GM10266 (cell line): Measurements from ENCODE around the gene PPIP5K1.
"Not testable (repeated sequence)": the region's sequence is repeated elsewhere in the genome, so short reads cannot be mapped to it uniquely, and the experiment has no call there.

Experiments used
- DNase-seq: peaks from one replicate; pipeline ENCODE4 v3.0.0; 2012; ENCODE audit errors: extremely low spot score
- TF ChIP-seq, protein P1 (sequence below): IDR thresholded peaks from 2 replicates; pipeline ENCODE4 v1.5.1; 2012; ENCODE audit warnings: mild to moderate bottlenecking, low read depth; ENCODE audit not compliant: control insufficient read depth, insufficient read depth; ENCODE audit errors: missing control alignments

PPIP5K1 gene

GRCh38 chr15:43589778-43590466, at the start of gene PPIP5K1:
PPIP5K1 (minus strand) TSS chr15:43590208; CDS start chr15:43584504, 5,704 bp downstream.
- not testable (repeated sequence) for DNase-seq

DNA sequence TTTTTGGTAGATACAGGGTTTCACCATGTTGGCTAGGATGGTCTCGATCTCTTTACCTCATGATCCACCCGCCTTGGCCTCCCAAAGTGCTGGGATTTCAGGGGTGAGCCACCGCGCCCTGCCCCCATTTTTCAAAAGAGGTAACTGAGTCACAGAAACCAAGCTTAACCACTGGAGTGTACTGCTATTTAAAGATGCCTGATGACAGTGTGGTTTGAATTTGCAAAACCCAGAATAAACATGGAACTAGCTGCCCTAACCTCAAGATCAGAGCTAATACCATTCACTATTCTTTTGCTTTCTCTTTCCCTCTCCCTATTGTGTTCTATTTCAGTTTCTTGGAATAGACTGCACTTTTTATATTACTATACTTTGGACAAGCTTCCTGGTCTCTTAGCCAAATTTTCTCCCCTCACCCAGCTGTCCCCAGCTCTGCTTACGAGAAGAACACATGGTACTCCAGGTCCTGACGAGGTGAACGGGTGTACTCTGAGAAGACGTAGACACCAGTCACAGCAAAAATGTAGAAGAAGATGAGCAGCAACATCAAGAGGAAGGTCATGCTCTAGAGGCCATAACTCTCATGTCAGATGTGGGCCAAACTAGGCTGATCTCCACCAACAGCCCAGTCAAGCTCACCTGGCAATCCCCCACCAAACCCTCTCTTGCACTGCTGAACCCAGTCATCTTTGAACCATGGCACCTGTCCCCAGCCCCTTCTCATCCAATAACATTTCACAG, 48.6 kb upstream of the PPIP5K1 start:
- not testable (repeated sequence) for DNase-seq

- DNase-seq = not testable (repeated sequence)
Observed at GRCh38 chr15:43626937-43627336, 36.9 kb upstream of the PPIP5K1 start.

DNA sequence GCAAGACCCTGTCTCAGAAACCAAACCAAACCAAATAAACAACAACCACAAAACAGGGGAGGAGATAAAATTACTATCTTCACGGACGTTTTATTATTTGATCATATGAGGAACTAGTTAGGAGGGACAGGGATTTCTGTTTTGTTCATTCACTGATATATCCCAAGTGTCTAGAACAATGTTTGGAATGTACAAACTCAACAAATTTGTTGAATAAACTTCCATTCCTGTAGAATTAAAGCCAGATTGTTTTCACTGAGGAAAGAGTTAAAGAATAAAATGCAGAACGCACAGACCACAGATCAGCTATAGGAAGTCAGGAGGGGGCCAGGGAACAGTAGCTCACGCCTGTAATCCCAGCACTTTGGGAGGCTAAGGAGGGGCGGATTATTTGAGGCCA, 35.1 kb upstream of the PPIP5K1 start:
- TF ChIP-seq, protein P1, sequence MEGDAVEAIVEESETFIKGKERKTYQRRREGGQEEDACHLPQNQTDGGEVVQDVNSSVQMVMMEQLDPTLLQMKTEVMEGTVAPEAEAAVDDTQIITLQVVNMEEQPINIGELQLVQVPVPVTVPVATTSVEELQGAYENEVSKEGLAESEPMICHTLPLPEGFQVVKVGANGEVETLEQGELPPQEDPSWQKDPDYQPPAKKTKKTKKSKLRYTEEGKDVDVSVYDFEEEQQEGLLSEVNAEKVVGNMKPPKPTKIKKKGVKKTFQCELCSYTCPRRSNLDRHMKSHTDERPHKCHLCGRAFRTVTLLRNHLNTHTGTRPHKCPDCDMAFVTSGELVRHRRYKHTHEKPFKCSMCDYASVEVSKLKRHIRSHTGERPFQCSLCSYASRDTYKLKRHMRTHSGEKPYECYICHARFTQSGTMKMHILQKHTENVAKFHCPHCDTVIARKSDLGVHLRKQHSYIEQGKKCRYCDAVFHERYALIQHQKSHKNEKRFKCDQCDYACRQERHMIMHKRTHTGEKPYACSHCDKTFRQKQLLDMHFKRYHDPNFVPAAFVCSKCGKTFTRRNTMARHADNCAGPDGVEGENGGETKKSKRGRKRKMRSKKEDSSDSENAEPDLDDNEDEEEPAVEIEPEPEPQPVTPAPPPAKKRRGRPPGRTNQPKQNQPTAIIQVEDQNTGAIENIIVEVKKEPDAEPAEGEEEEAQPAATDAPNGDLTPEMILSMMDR = no peak
- no peak for DNase-seq

DNA sequence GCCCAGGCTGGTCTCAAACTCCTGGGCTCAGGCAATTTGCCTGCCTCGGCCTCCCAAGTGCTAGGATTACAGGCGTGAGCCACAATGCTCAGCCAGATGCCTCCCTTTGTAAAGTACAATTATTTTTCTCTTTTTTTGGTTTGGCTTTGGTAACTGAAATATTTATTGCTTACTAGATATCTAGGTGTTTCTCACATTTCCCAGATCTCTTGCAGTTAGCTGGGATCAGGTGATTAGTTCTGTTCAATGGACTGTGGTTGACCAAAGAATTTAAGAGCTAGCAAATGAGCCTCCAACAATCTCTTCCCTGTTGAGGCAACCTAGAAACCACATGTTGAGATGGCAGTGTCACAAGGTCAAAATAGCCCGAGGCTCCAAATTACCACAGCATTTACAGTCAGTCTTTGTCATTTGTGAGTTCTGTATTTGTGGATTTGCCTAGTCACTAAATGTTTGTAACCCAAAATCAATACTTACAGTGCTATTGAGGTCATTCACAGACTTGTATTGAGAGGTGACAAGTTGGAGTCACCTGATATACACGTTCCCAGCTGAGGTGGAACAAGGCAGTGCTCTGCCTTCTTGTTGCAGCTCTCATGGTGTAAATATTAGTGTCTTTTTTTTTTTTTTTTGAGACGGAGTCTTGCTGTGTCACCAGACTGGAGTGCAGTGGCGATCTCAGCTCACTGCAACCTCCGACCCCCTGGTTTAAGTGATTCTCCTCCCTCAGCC, 32.2 kb upstream of the PPIP5K1 start:
- not testable (repeated sequence) for DNase-seq

DNA sequence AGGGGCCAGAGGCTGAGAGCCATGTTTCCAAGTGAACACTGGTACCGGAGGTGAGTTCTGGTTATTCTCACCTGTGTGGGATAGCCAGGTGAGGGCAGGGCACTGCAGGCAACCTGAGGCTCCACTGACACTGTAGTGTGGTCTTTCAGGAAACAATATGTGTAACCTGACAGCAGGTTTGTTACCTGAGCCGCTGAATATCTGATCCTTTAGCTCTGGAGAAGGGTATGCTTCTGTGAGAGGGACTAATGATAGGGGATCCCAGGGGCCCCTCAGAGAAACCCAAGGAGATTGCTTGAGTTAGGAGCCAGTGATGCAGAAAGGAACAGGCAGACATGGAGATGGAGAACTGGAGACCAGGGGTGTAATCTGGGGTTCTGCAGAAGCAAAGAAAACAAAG, 28.7 kb upstream of the PPIP5K1 start, which contains the start of gene STRC:
STRC (minus strand) TSS at position 101 of the 400 bp plus-strand sequence; CDS start at position 23, 78 bp downstream.
- not testable (repeated sequence) for DNase-seq

DNA sequence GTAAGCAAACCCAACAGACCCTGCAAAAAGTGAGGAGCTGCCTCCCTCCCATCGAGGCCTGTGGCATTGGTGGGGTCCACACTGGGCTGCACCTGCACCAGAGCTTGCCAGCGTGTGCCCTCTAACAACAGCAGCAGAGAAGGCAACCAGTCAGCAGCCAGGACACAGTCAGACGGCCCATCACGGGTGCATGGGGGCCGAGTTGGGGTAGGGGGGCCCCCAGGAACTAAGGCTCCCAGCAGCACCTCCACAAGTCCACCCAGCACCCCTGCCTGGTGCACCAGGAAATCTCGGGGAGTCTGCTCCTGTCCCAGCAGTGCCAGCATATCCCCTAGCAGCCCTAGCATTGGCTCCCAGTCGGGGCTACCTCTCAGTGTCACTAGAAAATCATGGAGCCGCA, 27.7 kb upstream of the PPIP5K1 start:
- not testable (repeated sequence) for DNase-seq

DNA sequence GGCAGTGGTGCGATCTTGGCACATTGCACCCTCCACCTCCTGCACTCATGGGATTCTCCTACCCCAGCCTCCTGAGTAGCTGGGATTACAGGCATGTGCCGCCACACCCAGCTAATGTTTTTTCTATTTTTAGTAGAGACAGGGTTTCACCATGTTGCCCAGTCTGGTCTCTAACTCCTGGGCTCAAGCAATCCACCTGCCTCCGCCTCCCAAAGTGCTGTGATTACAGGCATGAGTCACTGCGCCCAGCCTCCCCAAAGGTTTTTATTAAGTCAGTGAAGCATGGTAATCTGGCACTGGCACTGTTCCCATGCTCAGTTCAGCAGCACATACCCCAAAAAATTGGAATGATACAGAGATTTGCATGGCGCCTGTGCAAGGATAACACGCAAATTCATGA, 12.2 kb upstream of the PPIP5K1 start:
- not testable (repeated sequence) for DNase-seq

- not testable (repeated sequence) for DNase-seq
Observed at GRCh38 chr15:43600200-43600599, 10.2 kb upstream of the PPIP5K1 start.

GRCh38 chr15:43599131-43599530, 9.1 kb upstream of the PPIP5K1 start:
- DNase-seq = not testable (repeated sequence)

DNA sequence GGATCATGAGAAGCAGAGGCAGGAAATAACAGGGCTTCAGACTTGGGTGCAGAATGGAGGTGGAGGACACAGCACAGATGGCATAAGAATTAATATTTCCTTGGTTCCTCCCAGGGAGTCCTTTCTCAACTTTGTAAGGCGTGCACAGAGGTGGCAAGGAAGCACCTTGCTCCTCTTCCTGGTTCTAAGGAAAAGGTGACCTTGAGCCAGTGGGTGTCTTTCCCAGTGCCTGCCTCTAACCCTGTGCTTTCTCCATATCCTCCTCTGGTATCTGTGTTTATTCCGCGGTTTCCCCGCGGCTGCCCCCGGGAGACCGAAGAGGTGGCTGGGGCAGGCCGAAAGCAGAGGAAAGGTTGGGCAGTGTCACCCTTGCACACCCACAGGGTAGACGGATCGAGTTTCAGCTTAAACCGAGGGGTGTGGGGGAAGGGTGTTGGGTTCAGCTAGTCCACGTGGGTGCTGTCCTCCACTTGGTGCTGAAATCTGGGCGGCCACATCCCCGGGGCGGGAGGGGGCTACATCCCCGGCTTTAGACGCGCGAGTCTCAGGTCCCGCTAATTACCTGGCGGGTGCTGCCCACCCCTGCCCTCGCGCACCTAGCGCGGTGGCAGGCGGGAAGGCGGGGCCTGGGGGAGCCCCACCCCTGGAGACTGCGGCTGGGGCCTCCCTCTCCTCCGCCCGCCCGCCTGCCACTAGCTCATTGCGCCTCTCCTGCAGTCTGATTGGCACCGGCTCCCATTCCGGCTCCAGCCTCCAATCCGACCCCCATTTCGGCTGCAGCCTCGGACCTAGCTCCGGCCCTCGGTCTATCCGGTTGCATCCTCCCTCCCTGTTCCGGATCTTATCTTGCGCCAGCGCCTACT, 3.6 kb upstream of the PPIP5K1 start, which contains the start of gene CKMT1B:
CKMT1B (plus strand) TSS at position 700 of the 863 bp plus-strand sequence. CDS start 192 bp downstream, outside the sequence.
- DNase-seq = not testable (repeated sequence)

- DNase-seq = not testable (repeated sequence)
Observed at GRCh38 chr15:43592841-43593240, 2.8 kb upstream of the PPIP5K1 start.

DNA sequence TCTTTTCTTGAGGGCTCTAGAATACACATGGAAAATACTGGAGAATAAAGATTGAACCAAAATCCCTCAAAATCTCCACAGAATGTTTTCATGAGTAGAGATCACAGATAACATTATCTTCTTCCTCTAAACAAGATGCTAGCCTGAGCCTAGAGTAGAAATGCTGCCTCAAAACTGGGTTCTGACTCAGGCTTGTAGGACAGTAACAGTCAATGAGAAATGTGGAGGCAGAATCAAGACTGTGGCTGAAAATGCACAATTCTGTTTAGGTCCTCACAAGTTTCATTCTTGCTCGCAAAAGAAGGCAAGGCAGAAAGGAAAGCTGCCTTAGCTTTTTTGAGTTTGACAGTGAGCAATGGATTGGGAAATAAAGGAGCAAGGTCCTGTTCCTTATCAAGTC, 15.4 kb downstream of the PPIP5K1 start:
- DNase-seq = not testable (repeated sequence)

- DNase-seq = not testable (repeated sequence)
Observed at GRCh38 chr15:43566615-43567014, 23.4 kb downstream of the PPIP5K1 start.

GRCh38 chr15:43563793-43564192, 26.2 kb downstream of the PPIP5K1 start:
- DNase-seq = not testable (repeated sequence)

DNA sequence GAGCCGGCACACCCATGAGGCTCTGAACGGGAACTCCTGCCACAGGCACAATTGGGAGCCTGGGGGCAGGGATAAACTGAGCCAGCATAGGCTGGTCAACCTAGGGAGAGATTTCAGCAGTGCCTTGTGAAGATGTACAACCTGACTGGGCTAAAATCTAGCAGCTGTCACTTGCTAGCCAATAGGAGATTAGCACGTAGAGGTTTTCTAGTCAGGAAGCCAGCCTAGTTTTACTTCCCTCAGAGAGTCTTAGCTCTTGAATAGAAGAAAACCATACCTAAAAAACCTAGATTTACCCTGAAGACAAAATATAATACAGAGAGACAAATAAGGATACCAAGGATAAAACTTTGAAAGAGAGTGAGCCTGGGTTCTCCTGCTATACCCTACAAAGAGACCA, 27.3 kb downstream of the PPIP5K1 start:
- not testable (repeated sequence) for DNase-seq
